GM21723 (cell line): ENCODE results near the gene ALG2.
"Not testable (repeated sequence)": the region's sequence is repeated elsewhere in the genome, so short reads cannot be mapped to it uniquely, and the experiment has no call there.

Experiments
- ATAC-seq: cut with Tn5 transposase; IDR thresholded peaks from one replicate; pipeline ENCODE4 v1.9.1; 2021; ENCODE audit warnings: mild to moderate bottlenecking, moderate library complexity; ENCODE audit not compliant: unreplicated experiment

Gene ALG2

DNA sequence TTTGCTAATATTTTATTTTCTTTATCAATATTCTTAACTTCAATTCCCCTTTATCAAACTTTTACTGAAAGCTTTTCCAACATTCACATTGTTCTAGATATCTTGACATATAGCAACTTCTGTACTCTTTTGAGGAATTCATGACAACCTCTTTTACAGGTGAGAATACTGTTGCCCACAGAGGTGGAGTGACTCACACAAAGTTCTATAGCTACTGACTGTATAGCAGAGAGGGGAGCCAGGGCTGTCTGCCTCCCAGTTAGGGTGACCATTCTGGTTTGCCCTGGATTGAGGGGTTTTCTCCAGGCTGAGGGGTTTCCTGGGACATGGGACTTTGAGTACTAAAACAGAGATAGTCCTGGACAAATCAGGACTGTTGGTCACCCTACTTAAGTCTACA, 16.6 kb upstream of the ALG2 start:
- ATAC-seq: no peak

DNA sequence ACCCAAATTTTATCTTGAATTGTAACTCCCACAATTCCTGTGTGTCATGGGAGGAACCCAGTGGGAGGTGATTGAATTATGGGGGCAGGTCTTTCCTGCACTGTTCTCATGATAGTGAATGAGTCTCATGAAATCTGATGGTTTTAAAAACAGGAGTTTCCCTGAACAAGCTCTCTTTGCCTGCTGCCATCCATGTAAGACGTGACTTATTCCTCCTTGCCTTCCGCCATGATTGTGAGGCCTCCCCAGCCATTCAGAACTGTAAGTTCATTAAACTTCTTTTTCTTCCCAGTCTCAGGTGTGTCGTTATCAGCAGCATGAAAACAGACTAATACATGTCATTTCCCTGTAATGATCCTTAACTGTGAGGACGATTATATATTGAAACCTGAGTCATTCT, 16.1 kb upstream of the ALG2 start:
- ATAC-seq: not testable (repeated sequence)

DNA sequence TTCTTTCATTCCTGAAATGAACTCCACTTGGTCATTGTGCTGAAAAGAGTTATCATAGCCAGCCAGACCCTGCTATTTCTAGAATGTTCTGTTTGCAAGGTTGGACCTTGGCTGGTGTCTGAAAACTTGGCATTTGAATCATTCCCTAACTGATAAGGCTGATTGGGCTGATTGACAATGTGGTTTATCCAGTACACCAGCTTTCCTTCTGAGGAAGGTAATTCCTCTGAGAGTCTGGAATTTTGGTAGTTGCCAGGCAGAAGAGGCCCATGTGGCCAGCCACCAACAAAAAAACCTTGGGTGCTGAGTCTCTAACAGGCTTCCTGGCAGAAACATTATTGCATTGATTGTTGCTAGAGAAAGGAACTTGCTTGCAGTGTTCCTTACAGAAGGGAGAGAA, 15.6 kb upstream of the ALG2 start:
- ATAC-seq: no peak

DNA sequence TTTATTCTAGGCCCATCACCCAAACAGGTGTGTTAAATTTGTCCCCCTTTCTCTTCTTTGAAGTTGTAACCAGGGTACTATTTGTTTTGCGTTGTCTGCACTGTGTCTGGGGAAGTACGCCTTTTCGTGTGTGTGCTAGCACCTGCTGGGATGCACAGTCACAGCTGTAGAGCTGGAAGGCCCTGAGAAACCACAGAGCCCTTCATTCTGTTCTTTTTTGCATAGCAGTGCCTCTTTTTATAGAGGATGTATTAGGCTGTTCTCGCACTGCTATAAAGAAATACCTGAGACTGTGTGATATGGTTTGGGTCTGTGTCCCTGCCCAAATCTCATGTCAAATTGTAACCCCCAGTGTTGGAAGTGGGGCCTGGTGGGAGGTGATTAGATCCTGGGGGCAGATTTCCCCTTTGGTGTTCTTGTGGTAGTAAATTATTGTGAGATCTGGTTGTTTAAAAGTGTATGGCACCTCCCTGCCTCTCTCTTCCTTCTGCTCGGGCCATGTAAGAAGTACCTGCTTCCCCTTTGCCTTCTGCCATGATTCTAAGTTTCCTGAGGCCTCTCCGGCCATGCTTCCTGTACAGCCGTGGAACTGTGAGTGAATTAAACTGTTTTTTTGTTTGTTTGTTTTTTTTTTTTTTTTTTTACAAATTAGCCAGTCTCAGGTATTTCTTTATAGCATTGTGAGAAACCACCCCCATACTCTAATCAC, 14.3 kb upstream of the ALG2 start:
- peak; percentile 97 for ATAC-seq

DNA sequence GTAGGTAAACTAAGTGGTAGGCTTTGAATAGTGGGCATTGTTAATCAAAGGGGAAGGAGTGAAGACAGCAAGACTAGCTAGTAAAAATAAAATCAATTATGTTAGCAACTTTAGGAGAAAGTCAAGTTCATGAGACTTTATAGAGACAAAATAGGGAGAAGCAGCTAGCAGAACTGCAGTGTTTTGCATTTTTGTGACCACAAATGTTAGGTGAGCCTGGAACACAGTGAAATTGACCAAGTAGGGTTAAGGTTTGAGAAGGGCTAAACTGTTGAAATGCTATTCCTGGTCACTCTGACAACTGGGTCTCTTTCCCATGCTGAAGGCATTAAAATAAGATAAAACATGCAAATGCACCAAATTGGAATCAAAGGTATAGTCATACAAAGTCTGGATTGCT, 13.3 kb upstream of the ALG2 start:
- ATAC-seq: no peak

DNA sequence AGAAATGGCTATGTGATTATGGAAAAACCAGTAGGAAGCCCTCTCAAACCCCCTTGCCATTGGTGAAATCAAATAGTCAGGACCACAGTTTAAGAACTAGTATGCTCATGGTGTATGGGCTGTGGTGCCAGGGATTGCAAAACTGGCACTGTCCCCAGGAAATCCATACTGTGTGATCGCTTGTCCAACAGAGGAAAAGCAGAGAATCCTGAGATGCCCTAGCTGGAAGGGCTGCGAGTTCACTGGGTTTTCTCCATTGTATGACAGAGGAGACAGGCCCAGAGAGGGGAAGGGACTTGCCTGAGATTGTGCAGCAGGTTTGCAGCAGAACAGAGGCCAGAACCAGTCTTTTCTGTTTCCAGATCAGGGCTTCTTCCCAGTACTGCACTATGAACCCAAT, 12.9 kb upstream of the ALG2 start:
- ATAC-seq: no peak

DNA sequence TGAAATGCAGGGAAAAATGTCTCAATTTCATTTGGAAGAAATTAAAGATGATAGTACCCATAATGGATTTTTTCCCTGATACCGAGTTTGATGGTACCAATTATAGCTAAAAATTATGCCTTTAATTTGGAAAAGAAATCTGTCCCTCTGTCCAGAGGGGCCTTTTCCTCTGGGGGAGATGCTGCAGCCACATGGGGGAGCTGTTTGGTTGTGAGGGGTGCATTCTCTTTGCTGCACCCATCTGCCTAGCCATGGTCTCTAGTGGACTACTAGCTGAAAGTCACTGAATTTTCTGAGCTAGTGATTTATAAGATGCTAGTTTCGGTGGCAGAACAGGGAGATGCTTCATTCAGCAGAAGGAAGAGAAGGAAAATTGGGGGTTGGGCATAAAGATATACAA, 10.0 kb upstream of the ALG2 start:
- ATAC-seq: no peak

DNA sequence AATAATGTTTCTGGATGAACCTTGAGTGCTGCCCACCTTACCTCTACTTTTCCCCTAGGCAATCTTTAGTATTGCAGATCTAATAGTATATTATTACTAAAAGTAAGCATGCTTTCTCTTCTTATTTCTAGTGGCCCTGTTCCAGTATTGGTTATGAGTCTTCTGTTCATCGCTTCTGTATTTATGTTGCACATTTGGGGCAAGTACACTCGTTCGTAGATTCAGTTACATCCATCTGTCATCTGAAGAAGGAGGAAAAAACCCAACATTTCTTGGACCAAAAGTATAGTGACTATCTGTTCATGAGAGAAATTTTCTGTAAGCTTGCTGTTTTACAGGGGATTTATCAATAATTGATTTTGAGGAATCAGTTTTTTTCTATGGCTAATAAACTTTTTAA, 8.5 kb upstream of the ALG2 start:
- no peak for ATAC-seq

DNA sequence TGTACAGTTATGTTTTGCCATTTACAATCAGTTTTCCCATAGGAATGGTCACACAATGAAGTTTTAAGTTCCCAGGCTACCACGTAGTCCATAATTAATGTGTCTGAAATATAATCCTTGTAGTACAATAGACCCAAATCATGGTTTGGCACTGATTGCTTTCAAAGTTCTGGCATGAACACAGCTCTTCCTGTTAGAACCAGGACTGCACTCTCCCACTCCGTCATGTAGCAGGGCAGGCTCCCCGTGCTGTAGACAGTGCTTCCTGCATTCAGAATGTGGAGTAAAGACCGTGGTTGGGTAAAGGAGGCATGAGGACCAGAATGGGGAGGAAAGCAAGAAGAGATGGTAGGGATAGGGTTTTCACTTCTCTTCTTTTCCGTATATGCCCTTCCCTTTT, 4.3 kb upstream of the ALG2 start:
- no peak for ATAC-seq

DNA sequence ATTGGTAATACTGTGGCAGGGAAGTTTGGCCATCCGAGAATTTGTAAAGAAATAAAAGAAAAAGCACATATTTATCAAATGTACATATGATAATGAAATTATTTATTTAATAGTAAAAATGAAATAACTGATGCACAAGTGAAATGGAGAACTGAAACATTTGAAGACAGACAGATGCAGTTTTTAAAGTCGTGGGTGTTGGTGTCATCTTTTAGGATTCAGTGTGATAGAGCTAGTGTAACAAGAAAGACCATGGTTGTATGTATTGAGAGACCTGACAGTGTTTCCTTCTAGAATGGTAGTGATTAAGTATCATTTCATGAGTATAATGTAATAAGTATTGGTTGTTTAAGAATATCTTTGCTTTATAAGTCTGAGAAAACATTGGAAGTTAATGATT, 2.7 kb upstream of the ALG2 start:
- no peak for ATAC-seq

DNA sequence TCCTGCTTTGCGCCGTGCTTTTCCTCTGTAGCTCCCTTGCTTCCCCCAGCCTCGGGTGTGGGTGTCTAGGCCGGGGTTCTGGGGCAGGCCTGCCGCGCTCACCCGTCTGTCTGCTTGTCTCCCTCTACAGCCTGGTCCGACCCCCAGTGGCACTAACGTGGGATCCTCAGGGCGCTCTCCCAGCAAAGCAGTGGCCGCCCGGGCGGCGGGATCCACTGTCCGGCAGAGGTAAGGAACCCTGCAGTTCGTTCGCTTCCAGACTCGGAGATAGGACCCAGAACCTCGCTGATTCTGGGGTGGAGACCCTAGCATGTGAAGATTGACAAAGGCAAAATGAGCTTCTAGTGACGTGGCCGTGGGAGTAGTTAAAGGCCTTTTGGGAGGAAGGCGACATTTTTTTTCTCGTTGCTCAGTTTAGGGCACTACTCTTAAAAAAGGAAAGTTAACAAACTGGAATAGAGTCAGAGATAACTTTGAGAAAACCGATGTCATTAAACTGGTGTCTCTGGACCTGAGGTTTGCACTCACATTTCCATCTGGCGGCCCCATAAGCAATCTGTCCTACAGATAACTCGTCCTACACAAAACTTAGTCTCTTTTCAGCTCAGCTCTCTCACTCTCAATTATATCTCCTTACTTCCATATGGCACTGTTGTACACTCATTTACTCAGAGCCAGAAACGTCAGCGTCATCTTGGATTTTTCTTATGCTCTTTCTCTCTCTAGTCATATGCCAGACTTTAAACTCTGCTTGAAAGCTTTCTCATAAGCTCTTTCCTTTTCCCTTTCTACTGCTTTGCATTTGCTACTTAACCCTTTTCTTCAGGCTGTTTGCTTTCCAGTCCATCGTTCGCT, 901 bp upstream of the ALG2 start:
- ATAC-seq: no peak

DNA sequence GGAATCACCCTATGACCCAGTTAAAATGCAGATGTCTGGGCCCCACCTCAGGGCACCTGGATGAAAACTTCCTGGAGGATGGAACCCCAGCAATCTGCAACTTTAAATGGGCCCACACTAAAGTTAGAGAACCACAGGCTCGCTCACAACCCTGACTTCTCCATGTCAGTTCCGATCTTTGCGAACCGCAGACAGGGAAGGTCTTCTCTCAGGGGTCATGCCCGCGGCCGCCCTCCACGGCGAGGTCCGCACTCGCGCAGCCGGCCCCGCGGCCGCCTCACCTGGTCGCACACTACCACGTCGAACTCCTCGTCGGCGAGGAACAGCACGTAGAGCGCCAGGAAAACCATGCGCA, 499 bp downstream of the ALG2 start:
- no peak for ATAC-seq

DNA sequence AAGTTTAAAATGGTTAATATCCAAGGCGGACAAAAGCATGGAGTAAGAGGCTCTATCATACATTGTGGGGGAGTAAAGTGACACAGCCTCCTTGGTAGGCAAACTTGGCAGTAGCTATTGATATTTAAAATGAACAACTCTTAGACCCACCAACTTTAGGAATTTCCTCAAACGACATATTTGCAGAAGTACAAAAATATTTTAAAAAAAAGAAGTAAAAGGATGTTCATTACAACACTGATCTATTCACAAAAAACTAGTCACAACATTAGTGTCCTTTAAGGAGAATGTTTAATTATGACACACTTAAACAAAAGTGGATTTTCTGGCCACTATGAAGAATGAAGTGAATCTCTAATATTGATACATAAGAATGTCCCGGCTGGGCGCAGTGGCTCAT, 1.7 kb downstream of the ALG2 start:
- no peak for ATAC-seq

DNA sequence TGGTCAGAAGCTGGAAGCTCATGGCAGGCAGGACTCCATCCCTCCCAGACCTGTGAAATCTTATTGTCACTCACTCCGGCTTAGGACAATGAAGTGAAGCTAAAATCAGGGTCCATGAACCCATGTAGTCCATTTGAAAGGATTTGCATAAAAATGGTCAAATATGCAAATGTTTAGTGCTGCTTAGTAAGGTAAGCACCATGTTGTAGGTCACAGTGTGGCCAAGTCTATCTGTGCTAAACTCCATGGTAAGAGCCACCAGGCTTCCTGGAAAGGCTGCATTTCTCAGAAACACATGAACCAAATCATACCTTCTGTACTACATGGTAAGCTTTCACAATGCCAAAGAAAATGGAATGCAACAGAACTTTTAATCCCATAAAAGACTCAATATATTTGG, 5.7 kb downstream of the ALG2 start:
- no peak for ATAC-seq

DNA sequence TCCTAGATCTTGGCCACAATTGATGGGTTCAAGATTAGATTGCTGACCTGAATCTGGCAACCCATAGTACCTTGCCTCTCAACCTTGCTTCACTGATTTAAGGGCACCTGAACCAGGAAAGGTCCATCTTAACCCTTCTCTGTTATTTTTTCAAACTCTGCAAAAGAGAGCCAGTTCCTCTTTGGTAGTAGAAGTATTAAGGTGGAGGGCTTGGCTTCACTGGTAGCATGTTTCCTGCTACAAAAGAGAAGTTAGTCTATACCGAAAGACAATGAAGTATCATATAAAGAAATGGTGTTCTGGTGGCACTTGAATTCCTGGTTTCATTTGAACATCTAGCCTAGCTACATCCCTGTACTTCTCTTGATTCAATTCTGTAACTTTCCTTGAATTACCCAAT, 8.5 kb downstream of the ALG2 start:
- no peak for ATAC-seq

DNA sequence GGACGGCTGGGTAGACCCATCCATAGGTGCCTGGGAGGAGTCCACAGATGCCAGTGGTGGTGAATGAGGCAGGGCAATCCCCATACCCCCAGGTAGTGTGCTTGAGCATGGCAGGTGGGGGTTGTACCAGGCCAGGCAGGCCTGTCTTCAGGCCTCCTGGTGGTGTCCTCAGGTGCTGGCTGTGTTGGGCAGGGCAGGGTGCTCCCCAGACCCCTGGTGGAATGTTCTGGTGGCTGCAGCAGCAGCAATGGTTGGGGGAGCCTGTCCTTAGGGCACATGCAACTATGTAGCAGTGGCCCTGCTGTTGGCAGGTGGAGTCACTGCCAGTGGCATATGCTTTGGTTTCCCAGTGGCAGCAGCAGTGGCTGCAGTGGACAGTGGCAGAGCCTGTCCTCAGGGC, 10.0 kb downstream of the ALG2 start:
- no peak for ATAC-seq

DNA sequence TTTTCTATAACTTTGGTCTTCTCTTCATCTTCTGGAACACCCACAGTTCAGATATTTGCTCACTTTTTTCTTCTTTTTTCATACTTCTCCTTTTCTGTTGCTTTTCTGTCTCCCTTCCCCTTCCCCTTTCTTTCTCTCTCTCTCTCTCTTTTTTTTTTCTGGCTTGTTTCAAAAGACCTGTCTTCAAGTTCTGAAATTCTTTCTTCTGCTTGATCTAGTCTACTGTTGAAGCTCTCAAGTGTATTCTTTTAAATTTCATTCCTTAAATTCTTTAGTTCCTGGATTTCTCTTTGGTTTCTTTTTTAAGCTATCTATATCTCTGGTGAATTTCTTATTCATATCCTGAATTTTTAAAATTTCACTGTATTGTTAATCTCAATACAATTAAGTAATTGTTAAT, 11.2 kb downstream of the ALG2 start:
- ATAC-seq: no peak

DNA sequence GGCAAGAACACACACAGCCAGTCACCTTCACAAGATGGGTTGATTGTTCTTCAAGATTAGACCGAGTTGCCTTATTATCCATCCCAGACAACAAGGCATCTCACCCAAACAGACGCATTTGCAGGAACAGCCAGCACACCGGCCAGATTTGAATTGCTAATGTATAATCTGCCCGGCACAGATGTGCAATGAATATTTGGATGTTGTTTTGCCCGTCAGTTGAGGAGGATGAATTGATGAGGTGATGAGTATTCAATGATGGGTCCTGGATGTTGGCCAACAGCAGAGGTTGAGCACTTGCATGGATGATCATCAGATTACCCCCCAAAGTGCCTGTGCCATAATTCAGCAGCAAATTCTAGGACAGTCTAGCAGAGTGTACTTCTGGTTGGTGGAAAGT, 20.1 kb downstream of the ALG2 start:
- ATAC-seq: no peak

DNA sequence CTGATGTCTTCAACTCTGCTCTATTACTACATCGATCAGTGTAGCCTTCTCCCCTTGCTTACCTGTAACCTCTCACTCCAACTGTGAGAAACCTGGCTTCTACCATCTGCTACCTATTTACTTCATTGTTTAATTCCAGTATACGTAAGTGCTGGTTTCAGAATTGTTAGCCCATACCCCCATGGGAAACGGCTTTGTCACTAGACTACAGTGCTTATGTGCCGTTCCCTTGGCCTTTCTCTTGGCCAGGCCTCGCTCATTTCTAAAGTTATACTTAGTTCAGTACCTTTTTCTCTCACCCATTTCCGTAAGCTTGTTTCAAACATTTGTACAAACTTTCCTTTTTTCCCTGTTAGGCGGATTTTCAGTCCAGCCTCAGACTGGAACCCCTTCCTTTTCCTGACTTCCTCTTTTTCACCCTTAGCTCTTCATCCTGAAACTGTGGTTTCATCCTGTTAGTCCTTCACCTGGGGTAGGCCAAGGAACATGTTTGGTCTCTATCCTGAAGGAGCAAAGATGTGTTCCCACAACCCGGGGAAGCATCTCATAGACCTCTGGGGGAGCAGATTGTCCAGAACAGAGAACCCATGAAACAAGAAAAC, 21.7 kb downstream of the ALG2 start:
- ATAC-seq: no peak

DNA sequence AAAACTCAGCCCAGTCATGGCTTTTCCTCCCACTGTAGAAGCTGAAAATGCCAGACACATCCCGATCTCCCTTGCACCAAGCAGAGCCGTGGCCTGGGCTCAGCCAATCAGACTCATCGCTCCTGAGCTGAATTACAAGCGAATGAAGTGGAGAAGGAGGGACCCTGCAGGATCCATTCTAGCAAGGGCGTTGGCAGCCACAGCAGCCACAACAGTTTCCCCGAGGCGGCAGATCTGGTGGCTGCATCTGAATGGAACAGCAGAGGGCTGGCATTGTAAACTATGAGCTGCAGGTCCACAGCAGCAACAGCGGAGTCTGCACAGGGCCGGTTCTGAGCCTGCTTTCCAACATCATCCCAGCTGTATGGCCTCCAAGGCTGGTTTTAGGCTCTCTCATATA, 23.8 kb downstream of the ALG2 start:
- no peak for ATAC-seq

DNA sequence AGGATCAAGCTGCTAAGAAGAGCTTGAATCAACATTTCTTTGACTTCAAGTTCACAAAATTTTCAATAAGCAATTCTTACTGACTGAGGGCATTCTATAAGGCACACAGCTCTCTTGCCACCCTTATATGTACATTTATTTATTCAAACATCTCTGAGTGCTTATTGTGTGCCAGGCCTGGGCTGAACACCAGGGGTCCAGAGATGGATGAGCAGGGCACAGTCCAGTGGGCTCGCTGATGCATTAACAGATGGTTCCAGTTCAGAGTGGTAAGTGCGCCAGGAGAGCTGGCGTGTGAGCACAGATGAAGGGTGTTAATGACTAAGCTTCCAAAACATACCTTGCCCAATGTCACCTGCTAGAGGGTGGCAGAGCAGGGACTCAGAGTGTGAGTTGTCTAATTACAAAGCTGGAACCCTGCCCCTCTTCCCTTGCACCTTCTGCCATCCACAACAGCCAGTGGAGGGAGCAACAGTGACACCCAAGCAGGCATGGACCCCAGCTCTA, 24.6 kb downstream of the ALG2 start:
- no peak for ATAC-seq

DNA sequence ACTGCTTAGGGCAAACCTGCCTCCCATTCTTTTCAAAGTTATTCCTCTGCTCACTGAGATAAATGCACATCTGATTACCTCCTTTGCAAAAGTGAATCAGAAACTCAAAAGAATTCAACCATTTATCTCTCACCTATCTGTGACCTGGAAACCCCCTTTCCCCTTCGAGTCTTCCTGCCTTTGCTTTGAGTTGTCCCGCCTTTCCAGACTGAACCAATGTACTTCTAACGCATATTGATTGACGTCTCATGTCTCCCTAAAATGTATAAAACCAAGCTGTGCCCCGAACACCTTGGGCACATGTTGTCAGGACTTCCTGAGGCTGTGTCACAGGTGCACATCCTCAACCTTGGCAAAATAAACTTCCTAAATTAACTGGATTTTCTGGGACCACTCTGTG, 25.3 kb downstream of the ALG2 start:
- not testable (repeated sequence) for ATAC-seq
